Right lung (tissue), 5 donors: ENCODE data around the gene TMEM59L. TPM values are rescaled to one million over a fixed set of nuclear protein-coding genes. Genes with fewer than 3 reads are reported as not detected.

Experiments
- DNase-seq, 2 donors: peaks; one replicate each; pipeline ENCODE4 v3.0.0-alpha.2; 2013
- polyA plus RNA-seq, 5 donors: library from polyadenylated mRNA; unstranded; fragments of 120-200 nt; gene quantifications; one replicate each; pipeline versions ENCODE4 v1.2.1 to v1.2.3, GENCODE V29; 2013; ENCODE audit warnings: inconsistent platforms in 1 of 5, low replicate concordance in 1 of 5; ENCODE audit not compliant: insufficient read length in 5 of 5, insufficient read depth in 1 of 5

The TMEM59L gene
- polyA plus RNA-seq, 5 donors = 24.7 to 44.5 (median 32.4) TPM

GRCh38 chr19:18636183-18636968 is 23.7 kb downstream of the TMEM59L start:
- DNase-seq = peak; percentile 84 to 87

- DNase-seq = no peak
These were observed 24.4 kb downstream of the TMEM59L start, which contains the start of gene KLHL26 for GRCh38 chr19:18636969-18637629. KLHL26 (plus strand) TSS chr19:18637028; CDS start chr19:18637055, 27 bp downstream.

- no peak for DNase-seq
These were observed 25.3 kb downstream of the TMEM59L start for GRCh38 chr19:18637673-18638630.

GRCh38 chr19:18639706-18640243 is 27.1 kb downstream of the TMEM59L start:
- DNase-seq = no peak

DNA sequence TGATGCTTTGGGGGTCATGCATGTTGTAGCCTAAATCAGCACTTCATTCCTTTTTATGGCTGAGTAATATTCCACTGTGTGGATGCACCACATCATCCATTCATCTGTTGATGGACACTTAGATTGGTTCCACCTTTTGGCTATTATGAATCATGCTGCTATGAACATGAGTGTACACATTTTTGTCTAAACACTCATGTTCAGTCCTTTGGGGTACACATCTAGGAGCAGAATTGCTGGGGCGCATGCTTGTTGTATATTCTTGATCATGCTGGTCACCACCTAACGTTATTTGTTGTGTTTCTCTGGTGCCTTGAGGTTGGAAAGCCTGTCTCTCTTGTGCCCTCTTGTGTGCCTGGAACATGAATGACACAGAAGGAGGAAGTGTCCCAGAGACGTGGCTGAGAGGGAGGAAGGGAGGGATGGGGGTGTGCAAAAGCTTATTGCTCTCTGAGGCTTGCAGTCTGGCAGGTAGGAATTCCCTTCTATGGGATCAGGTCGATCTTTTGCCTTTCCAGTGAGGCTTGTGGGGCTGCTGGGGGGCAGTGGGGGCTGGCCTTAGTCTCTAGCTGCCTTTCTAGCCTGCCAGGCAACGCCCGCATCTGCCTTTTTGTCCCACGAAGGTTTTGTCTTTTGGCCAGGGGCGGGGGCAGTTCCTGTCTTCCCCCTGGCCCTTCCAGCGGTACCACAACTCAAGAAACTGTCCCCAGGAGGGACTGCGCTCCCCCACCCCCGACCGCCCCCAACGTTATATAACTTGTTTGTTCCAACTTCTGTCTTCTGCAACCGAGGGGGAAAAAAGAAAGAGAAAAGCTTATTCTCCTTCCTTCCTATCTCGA is 31.7 kb downstream of the TMEM59L start:
- no peak for DNase-seq

GRCh38 chr19:18645035-18645511 is 32.4 kb downstream of the TMEM59L start:
- no peak for DNase-seq

DNA sequence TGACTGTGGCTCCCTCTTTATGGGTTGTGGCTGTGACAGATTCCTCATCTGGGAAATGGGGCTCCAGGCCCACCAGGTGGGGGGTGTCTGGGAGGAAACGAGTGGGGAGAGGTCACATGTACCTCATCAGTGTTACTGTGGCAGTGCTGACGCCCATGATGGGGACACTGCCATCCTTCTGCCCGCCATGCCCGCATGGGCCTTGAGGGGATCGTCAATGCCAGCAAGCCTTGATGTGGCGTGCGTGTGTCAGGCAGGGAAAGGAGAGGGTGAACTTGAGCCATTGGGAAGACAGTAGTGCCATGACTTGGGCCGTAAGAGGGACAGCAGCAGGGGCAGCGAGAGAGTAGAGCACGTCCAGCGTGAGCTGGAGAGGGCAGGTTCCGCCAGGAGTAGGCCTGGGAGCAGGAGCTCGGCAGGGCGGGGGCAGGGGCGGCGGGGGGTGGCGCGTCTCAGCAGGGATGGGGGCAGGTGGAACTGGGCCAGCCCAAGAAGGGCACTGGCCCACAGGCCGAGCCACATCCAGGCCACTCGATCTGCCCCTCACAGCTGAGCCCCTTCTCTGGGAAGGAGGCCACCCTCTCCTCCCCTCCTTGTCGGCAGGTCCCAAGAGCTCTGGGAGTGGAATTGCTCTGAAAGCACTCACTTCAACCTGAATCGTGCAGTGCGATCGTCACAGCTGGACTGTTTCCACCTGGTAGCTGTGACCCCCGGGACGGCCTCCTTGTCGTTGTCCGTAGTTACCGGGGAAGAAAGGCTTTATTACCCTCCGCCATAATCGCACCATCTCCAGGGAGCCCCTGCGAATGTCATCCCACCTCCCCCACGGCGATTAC is 34.1 kb downstream of the TMEM59L start:
- peak; percentile 45 to 65 for DNase-seq

DNA sequence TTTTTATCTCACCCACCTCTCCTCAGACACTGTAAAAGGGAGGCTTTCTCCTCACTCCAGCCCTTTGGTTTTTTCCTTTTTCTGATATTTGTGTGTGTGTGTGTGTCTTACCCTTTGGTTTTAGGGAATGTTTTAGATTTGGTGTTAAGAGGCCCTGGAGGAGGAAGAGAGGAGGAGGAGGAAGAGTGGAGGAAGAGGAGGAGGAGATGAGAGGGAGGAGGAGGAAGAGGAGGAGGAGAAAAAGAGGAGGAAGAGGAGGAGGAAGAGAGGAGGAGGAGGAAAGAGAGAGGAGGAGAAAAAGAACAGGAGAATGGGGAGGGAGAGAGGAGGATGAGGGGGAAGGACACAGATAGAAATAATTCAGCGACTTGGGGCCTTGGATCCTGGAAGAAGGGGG is 34.7 kb downstream of the TMEM59L start:
- no peak for DNase-seq

DNA sequence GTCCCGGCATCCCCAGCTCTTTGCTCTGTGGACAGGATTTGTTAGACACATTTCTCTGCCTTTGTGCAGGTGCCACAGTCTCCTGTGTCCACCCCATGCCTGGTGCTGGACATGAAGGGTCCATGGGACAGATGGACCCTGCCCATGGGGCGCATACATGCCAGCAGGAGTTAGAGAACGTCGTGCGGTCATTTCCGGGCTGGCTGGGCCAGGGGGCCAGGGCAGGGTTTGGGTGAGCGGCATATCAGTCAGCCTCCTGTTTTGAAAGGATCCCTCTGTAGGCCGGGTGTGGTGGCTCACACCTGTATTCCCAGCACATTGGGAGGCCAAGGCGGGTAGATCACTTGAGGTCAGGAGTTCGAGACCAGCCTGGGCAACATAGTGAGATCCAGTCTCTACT is 35.1 kb downstream of the TMEM59L start:
- DNase-seq = no peak

- no peak for DNase-seq
These were observed 36.3 kb downstream of the TMEM59L start for GRCh38 chr19:18648973-18649315.

DNA sequence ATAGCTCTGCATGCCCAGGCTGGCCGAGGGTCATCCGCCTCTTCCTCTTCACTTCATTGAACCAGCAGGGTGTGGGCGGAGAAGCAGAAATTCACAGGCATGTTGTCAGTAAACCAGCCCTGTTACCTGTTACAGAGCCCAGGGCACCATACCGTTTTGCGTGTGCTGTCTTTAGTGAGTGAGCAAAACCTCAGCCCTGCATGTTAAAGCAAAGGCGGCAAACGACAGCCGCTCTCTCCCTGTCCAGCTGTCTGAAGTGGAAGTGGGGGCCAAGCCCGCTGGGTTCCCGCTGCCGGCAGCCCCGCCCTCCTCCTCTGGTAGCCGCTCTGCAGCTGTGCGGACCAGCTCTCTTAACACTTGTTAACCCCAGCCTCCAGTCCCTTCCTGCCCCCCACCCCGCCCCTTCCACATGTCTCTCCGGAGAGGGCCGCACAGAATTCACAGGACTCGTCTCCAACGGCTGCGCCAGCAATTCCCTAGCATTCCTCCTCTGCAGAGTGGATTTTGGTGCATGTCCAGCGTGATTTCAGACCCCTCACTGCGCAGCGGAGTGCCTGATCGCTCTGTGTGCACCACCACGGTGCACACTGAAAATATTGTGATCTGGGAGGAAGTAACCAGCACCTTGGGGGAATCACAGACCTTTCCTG is 36.8 kb downstream of the TMEM59L start:
- DNase-seq = peak; percentile 50 to 60

GRCh38 chr19:18650021-18650390 is 37.3 kb downstream of the TMEM59L start:
- DNase-seq = no peak

GRCh38 chr19:18650468-18651041 is 37.9 kb downstream of the TMEM59L start:
- no peak for DNase-seq

- no peak for DNase-seq
These were observed 38.6 kb downstream of the TMEM59L start for GRCh38 chr19:18651300-18651699.

DNA sequence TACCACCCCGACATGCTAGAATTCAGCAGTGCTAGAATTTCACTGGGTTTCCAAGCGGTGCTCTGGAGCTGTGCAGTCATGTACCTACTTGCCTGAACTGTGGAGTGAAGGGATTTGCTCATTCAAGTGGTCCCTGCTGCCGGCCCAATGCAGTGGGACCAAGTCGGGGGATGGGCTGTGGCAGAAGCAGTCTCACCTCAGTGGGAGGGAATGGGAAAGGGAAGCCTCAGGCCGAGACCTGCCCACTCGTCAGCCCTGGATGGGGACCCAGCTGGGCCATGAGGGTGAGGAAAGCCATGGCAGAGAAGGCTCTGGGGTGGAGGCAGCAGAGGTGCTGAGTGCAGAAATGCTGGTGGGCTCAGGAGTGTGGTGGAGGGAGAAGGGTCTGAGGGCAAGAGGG is 39.1 kb downstream of the TMEM59L start:
- DNase-seq = no peak

DNA sequence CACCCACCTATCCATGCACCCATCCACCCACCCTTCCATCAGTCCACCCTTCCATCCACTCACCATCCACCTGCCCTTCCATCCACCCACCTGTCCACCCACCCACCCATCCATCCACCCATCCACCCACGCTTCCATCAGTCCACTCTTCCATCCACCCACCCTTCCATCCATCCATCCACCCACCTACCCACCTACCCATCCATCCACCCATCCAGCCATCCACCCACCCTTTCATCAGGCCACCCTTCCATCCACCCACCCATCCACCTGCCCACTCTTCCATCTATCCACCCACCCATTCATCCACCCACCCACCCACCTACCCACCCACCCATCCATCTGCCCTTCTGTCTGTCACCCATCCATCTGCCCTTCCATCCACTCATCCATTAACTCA is 41.2 kb downstream of the TMEM59L start:
- DNase-seq = no peak

- no peak for DNase-seq
These were observed 41.8 kb downstream of the TMEM59L start for GRCh38 chr19:18654469-18654868.

DNA sequence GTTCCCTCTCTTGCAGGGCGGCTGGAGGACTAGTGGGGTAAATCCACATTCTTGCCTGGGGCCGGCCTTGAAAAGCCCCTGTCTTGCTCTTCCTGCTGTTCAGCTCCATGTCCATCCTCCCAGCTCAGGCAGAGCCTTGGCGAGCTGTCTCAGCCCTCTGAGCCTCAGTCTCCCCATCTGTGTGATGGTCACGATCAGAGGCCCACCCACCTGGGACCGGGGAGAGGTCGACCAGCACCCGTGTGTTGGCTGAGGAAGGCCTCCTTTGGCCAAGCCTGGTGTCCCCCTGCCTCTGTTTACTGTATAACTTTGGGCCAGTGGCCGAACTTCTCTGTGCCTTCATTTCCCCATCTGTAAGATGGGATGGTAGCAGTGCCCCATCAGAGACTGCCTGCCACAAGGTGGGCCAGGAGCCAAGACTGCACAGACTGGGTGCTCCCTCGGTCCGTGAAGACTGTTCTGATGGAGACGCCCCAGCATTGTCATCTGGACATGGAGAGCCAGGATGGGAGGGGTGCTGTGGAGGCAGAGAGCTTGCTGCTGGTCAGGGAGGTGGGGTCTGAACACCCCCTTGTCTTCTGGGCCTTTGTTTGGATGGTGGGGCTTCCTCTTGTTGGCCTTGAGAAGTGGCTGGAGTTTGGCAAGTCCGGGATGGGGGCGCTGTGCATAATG is 42.6 kb downstream of the TMEM59L start:
- no peak for DNase-seq
